DLD1 (cell line): Measurements from ENCODE around the gene ROR1.

Experiments
- in situ Hi-C: cut with HindIII; loops from 2 replicates; pipeline ENCODE4 v1.10.0; 2017; ENCODE audit warnings: low sequenced_read_pairs

The ROR1 gene

DNA sequence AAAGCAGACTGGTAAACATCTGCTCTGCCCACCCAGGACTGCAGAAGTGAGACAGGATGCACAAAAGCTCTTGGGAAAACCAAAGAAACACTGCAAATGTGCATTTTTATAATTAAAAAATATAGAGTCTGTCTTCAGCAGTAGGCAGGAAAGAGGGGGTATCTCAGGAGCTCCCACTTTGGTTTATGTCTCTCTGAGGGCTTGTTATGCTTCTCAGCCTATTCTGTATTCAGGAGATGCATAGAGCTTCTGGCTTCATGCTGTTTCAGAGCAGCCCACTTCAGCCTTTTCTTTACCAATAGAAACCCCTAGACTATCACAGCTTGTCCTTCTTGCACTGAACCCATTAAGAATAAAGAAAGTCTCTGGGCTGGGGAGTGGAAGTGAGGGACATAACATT lies 148.0 kb downstream of the ROR1 start:
- in situ Hi-C loops, result no loop called here

GRCh38 chr1:63922848-63923247 lies 149.0 kb downstream of the ROR1 start:
- in situ Hi-C loops, result no loop called here

GRCh38 chr1:63923302-63923701 lies 149.5 kb downstream of the ROR1 start:
- in situ Hi-C loops, result no loop called here

DNA sequence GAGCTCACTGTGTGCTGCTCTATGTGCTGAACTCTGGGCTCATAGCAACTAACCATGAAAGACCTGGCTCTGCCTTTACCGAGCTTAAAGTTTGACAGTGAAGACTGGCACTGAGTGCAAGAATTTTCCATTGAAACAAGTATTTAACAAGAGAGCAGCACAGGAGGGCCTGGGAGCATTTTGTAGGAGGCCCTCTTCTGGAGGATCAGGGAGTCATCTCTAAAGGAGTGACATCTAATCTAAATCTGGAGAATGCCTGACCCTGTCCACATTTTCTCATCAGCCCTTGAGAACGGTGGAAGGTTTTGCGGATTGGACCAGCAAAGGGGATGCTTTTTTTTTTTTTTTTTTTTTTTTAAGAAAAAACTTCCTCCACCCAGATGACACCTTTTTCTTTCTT lies 150.8 kb downstream of the ROR1 start:
- in situ Hi-C loops, result no loop called here

DNA sequence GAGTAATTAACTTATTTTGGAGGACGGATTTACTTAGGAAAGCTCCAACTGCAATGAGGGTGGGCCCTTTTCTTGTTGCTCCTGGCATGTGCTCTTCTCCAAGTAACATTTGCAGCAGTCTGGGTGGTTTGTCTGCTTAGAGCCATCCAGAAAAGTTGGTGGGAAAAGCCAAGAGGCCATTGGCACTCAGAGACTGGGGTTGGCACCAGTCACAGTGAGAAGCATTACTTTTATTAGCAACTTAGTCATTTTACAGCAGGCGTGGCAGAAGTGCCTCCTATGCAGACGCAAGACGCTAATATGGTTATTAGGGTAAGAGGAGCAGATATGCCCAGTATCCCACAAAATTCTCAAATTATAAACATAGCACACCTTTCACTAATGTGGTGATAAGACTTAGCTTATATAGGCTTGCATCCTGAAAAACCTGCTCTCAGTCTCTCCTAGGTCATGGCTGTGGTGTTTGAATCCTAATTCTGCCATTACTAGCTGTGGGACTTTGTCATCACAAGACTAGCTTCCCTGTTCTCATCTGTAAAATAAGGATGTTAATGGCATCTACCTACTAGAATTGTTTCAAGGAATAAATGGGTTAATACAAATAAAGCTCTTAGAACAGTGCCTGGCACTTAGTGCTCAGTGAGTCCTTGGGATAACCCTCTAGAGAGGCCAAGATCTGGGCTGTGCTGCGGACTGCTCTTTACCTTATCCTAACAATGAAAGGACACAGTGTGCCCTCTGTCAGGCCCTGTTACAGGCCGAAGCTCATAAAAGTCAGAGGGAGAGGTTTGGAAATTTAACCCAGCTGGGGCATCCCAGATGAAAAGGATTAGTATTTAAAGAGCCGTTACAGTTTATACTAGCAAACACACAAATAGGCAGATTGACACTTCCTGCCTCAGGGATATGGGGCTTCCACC lies 154.6 kb downstream of the ROR1 start:
- in situ Hi-C loops, result no loop called here

GRCh38 chr1:63929106-63929478 lies 155.3 kb downstream of the ROR1 start:
- in situ Hi-C loops, result no loop called here

GRCh38 chr1:63931468-63931867 lies 157.7 kb downstream of the ROR1 start:
- in situ Hi-C loops, result no loop called here

DNA sequence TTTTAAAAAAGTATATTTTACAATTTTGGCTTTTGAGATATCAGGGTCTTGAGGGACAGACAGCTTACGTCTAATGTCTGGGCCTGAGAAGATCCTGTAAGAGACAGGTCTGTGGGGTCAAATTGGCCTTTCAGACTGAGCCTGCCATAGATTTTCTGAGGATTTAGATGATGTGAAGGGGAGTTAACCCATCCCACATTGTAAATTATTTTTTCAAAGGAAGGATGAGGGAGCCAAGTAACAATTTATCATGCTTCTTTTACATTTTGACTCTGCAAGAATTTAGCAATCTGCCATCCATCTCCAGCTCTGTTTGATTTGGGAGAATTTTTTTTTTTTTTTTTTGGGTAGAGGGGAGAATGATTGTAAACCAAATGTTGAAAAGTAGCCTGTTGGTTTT lies 160.9 kb downstream of the ROR1 start:
- in situ Hi-C loops, result no loop called here

DNA sequence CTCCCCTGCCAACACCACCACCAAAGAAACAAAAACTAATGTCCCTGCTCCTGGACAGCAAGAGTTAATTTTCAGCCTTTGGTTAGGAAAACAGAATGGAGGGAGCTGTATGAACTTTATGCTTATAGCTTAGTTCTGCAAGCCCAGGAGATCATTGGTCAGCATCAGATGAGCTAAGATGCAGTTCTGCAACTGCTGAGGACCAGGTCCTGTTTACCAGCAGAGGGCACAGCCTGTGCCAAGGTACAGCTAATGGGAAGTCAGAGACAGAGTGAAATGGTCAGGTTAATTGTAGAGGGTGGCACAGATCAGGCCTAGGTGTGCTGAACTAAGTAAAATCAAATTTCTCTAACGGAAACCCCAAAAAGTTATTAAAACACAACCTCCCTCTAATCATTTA lies 161.3 kb downstream of the ROR1 start:
- in situ Hi-C loops, result no loop called here

- in situ Hi-C loops, result no loop called here
Observed at GRCh38 chr1:63935553-63935952, 161.7 kb downstream of the ROR1 start.

- in situ Hi-C loops, result no loop called here
Observed at GRCh38 chr1:63936276-63936675, 162.5 kb downstream of the ROR1 start.

- in situ Hi-C loops, result no loop called here
Observed at GRCh38 chr1:63936801-63937200, 163.0 kb downstream of the ROR1 start.

GRCh38 chr1:63937461-63938022 lies 163.7 kb downstream of the ROR1 start:
- in situ Hi-C loops, result no loop called here

GRCh38 chr1:63940440-63940839 lies 166.6 kb downstream of the ROR1 start:
- in situ Hi-C loops, result no loop called here

DNA sequence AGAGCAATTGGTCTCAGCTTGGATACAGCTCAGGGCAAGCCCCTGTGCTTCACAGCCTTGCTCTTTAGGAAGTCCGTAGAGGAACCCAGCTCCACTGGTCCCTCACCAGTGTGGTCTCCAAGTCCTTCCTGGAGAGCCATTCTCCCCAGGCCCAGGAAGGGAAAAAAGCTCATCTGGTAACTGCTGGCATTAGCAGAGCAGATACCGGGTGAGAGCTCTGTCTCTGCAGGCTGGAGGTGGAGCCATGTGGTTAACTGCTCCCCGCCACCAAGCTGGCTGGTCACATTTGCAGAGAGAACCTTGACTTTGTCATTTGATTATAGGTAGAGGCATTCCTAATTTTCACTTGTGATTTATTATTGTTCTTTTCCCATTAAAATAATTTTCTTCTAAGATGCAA lies 169.6 kb downstream of the ROR1 start:
- in situ Hi-C loops, result no loop called here

DNA sequence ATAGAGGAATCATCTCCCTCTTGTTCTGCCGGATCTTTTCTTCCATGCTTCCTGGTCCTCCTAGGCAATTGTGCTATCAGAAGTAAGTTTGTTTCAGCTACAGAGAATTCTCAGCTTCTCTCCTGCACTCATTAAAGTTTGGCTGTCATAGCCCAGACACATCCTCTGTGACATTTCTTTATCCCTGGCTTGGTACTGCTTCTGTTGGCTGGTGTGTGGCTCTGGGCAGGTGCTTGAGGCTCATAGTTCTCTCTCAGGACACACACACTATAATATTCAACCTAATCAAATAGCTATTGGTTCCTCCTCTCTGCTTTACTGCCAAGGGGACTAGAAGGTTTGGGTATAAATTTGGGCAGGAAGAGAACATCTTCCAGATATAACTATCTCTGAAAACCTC lies 172.1 kb downstream of the ROR1 start:
- in situ Hi-C loops, result no loop called here

GRCh38 chr1:63946866-63947491 lies 173.2 kb downstream of the ROR1 start:
- in situ Hi-C loops, result no loop called here

DNA sequence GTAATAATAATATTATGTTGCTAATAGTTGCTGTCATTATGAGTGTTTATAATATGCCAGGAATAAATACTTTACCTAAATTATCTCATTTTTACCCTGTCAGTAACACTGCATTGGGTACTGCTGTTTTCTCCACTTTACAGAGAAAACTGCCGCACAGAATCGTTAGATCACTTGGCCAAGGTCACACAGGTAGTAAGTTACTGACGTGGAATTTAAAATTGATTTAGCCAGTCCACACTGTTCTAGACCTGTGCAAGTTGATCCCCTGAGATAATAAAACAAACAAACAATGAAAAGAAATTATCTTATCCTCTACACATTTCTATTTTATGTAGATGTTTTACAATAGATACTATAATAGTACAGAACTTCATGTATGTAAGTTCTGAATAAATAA lies 174.1 kb downstream of the ROR1 start:
- in situ Hi-C loops, result no loop called here

GRCh38 chr1:63950023-63950422 lies 176.2 kb downstream of the ROR1 start:
- in situ Hi-C loops, result no loop called here

- in situ Hi-C loops, result no loop called here
Observed at GRCh38 chr1:63951059-63951946, 177.5 kb downstream of the ROR1 start.

DNA sequence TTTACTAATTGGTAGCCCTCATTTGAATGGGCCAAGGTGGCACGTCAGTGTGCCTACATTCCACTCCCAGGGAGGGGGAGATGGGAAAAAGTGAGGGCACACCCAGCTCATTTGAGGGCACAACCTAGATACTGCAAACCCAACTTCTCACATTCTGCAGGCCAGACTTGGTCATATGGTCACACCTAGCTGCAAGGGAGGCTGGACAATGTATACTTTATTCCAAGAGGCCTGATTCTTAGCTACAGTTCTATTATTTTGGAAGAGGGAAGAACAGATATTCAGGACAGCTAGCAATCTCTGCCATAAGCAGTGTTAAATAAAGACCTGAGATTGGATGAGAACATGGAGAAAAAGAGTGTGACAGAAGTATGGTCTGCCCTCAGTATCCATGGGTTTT lies 180.4 kb downstream of the ROR1 start:
- in situ Hi-C loops, result no loop called here
